Measurements from ENCODE around the gene NECAB2. TPM values are rescaled to one million over a fixed set of nuclear protein-coding genes. Genes with fewer than 3 reads are reported as not detected.
A peak's percentile ranks its signal among the peaks of the same experiment; 100 is the strongest.

NECAB2 gene
- total and polyA plus RNA-seq, 4 donors: 0.10 to 0.57 (median 0.39) TPM

DNA sequence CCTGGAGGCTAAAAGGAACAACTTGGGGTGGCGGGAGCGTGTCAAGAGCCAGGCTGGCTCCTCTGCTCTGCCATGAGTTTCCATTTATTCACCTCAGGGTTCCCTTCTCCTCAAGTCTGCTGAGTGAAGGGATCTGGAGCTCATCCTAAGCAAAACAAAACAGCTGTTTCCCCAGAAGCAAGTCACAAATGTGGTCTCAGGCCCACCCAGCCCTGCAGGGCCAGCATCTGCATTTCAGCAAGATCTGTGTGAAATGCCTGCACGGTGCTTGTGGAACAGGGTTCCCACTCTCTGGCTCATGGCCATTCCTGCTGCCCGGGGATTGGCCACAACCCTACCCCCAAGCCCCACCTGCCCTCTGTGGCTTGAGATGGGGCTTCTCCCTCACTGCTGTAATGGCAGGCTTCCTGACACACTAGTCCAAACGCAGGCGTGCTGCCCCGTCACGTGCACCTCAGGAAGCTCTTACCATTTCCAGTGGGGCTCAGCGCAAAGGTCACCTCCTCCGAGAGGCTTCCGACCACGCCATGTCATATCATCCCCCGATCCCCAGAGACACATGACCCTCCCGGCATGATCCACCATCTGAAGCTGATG, 72.3 kb downstream of the NECAB2 start:
- Histone ChIP-seq H3K36me3 (ENCODE audit: control insufficient read depth in 4 of 4, insufficient read depth in 4 of 4, low read length in 4 of 4) (no peaks in the 10 kb centered on the region), H3K9me3 (ENCODE audit: control insufficient read depth in 4 of 4, insufficient read depth in 3 of 4, low read length in 3 of 4) (peaks cover 0 to 9% (median 4%) of the 10 kb centered on the region in 4 donors), H3K9ac (ENCODE audit: insufficient read depth in 1 of 2, low read length in 2 of 2) (no peak overlapping the region), H3K27ac (ENCODE audit: low read depth in 1 of 2, low read length in 1 of 2) (no peak overlapping the region), H3K27me3 (ENCODE audit: control insufficient read depth in 3 of 3, insufficient read depth in 3 of 3, low read length in 2 of 3) (peaks cover 0 to 4% (median 0%) of the 10 kb centered on the region in 3 donors), H3K4me1 (ENCODE audit: control insufficient read depth in 5 of 5, insufficient read depth in 5 of 5, low read length in 5 of 5) (peaks cover 0 to 4% (median 0%) of the 10 kb centered on the region in 5 donors), H3K4me3 (no peak overlapping the region)
- WGBS, 2 donors: 76 to 85% methylated on average over 14 of the region's 14 CpGs
- TF ChIP-seq, protein P1, sequence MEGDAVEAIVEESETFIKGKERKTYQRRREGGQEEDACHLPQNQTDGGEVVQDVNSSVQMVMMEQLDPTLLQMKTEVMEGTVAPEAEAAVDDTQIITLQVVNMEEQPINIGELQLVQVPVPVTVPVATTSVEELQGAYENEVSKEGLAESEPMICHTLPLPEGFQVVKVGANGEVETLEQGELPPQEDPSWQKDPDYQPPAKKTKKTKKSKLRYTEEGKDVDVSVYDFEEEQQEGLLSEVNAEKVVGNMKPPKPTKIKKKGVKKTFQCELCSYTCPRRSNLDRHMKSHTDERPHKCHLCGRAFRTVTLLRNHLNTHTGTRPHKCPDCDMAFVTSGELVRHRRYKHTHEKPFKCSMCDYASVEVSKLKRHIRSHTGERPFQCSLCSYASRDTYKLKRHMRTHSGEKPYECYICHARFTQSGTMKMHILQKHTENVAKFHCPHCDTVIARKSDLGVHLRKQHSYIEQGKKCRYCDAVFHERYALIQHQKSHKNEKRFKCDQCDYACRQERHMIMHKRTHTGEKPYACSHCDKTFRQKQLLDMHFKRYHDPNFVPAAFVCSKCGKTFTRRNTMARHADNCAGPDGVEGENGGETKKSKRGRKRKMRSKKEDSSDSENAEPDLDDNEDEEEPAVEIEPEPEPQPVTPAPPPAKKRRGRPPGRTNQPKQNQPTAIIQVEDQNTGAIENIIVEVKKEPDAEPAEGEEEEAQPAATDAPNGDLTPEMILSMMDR (IDR thresholded peaks at IDR 0.05; ENCODE audit: control extremely low read depth, extremely low read depth): no peak
- DNase-seq (no peak), ATAC-seq (ENCODE audit: insufficient read depth, low FRiP score) (no peak)

DNA sequence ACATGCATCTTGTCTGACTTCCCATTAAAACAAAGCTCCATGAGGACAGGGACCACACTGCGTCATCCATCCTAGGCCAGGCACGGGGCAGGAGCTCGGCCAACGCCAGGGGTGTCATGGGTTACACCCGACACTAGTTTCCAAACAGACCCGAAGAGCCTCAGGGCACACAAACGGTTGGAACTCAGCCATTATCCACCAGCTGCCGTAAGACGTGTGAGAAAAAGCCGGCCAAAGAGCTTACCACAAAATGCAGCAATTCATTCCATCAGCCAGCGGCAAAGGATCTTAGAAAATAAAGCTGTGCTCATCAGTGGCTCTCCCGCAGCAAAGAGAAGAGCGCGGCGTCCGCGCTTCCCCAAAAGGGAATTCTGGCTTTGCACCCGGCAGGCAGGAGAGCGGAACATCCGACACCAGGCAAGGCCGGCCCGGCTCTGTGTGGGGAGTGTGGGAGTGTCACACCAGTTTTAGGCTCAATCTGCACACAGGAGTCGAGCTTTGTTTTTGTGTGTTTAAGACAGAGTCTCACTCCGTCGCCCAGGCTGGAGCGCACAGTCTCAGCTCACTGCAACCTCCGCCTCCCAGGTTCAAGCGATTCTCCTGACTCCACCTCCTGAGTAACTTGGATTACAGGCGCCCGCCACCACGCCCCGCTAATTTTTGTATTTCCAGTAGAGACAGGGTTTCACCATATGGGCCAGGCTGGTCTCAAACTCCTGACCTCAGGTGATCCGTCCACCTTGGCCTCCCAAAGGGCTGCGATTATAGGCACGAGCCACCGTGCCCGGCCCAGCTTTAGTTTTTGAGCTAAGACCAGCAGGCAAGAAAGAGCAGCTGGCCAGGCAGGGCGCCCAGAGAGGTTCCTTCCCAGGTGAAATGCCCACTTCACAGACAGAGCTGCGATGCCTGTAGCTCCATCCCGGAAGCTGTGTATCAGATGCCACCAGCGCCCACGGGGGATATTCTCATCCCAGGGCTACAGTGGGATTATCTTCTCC, 73.1 kb downstream of the NECAB2 start:
- H3K27me3 ChIP-seq (ENCODE audit: control insufficient read depth in 3 of 3, insufficient read depth in 3 of 3, low read length in 2 of 3): peaks cover 0 to 4% (median 0%) of the 10 kb centered on the region in 3 donors
- peaks cover 0 to 4% (median 0%) of the 10 kb centered on the region in 5 donors for H3K4me1 ChIP-seq (ENCODE audit: control insufficient read depth in 5 of 5, insufficient read depth in 5 of 5, low read length in 5 of 5)
- peaks cover 0 to 7% (median 1%) of the 10 kb centered on the region in 4 donors for H3K9me3 ChIP-seq (ENCODE audit: control insufficient read depth in 4 of 4, insufficient read depth in 3 of 4, low read length in 3 of 4)
- TF ChIP-seq, protein P1 (IDR thresholded peaks at IDR 0.05; ENCODE audit: control extremely low read depth, extremely low read depth): no peak
- H3K4me3 ChIP-seq: no peak overlapping the region
- DNase-seq: peak; percentile 19 to 50 (median 46)
- H3K36me3 ChIP-seq (ENCODE audit: control insufficient read depth in 4 of 4, insufficient read depth in 4 of 4, low read length in 4 of 4): no peaks in the 10 kb centered on the region
- H3K9ac ChIP-seq (ENCODE audit: insufficient read depth in 1 of 2, low read length in 2 of 2): no peak overlapping the region
- WGBS, 2 donors: 83 to 88% methylated on average over 42 of the region's 42 CpGs
- no peak overlapping the region for H3K27ac ChIP-seq (ENCODE audit: low read depth in 1 of 2, low read length in 1 of 2)
- ATAC-seq (ENCODE audit: insufficient read depth, low FRiP score): no peak

DNA sequence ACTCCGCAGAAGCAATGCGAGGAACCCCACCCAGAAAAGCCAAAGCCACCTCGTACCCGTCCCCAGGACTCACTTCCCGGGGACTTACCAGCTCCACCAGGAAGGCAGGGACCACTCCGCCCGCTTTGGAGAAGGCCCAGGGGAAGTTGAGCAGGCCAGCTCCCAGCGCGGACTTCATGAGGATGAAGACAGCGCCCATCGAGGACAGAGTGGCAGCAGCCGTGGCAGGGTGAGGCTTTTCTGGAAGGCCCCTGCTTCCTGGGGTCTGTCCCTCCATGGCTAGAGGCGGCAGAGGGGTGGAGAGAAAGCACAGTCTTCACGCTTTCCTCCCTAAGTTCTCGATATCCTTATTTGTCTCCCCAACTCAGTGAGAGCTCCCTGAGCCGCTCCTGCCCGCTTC, 73.8 kb downstream of the NECAB2 start:
- DNase-seq (no peak), ATAC-seq (ENCODE audit: insufficient read depth, low FRiP score) (no peak)
- TF ChIP-seq, protein P1 (IDR thresholded peaks at IDR 0.05; ENCODE audit: control extremely low read depth, extremely low read depth): no peak
- H3K4me1 ChIP-seq (ENCODE audit: control insufficient read depth in 5 of 5, insufficient read depth in 5 of 5, low read length in 5 of 5): peaks cover 0 to 4% (median 0%) of the 10 kb centered on the region in 5 donors
- no peaks in the 10 kb centered on the region for H3K36me3 ChIP-seq (ENCODE audit: control insufficient read depth in 4 of 4, insufficient read depth in 4 of 4, low read length in 4 of 4)
- peaks cover 0 to 4% (median 0%) of the 10 kb centered on the region in 3 donors for H3K27me3 ChIP-seq (ENCODE audit: control insufficient read depth in 3 of 3, insufficient read depth in 3 of 3, low read length in 2 of 3)
- no peak overlapping the region for H3K27ac ChIP-seq (ENCODE audit: low read depth in 1 of 2, low read length in 1 of 2)
- H3K9me3 ChIP-seq (ENCODE audit: control insufficient read depth in 4 of 4, insufficient read depth in 3 of 4, low read length in 3 of 4): peaks cover 0 to 2% (median 0%) of the 10 kb centered on the region in 4 donors
- no peak overlapping the region for H3K4me3 ChIP-seq
- WGBS, 2 donors: 87 to 89% methylated on average over 17 of the region's 17 CpGs
- H3K9ac ChIP-seq (ENCODE audit: insufficient read depth in 1 of 2, low read length in 2 of 2): no peak overlapping the region

Measured in lung (tissue), 12 donors.